NCI-H446 treated with DMSO at 0.1 percent for 48 hours (cell line): ENCODE results near the gene ICA1.
"Not testable (repeated sequence)": the region's sequence is repeated elsewhere in the genome, so short reads cannot be mapped to it uniquely, and the experiment has no call there.

ENCODE experiments used
- DNase-seq: peaks from one replicate; lab custom pipeline; 2025; lab: John Stamatoyannopoulos, UW

Gene ICA1

DNA sequence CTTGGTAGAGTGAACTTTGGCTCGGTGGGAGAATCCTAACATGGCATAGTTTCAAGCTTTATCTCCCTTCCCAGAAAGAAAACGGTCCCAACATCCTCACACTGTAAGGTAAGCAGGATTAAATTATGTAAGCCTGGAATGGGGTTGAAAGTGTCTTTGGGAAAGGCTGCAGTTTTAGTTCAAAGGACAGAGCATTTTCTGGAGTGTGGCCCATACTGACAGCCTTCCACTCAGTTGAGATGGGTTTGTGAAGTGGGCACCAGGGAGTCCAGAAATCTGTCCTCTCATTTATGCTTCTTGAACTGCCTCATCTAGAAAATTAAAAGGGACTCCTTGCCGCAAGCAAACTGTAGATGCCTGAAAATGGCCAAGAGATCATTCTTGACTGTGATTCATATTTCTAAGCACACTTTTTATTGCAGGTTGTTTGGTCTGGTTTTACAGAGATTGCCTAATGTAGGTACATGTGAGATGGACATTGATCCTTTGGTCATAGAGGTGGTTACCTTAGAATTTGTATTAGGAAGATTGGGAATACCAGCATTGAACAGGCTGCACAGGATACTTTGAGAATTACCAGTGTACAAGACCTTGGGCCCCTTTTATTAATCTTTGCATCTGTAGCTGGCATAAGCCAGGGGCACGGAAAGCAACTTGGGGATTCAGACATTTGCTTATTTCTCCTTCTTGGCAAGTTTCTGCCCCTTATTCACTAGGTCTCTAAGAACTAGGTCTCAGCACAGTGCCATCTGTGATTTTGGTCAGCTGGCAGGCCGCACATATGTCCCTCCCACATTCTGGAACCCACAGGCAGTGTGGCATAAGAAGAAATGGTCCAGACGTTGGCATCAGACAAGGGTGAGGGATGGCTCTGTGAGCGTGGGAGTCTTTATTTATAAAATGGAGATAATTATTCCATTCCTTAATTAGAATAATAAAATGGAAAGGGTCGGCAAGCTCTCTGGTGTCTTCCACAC is 167.5 kb downstream of the ICA1 start:
- DNase-seq, result no peak

DNA sequence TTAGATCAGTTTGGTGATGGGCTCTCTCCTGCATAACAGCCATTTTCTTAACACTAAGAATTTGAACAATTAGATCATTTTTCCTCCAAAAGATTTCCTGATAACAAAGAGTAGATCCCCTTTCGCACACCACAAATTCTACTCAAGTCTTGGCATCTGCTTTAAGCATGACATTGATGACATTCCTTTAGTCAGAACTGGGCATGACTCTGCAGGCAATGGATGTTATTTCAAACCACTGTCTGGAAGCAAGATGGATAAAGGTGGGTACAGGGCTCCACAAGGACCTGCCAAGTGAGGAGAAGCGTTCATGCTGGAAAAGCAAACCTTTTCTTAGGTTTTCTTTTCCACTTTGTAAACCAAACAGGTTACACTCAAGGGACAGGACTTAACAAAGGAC is 169.8 kb downstream of the ICA1 start:
- DNase-seq, result no peak

GRCh38 chr7:8089036-8089780 is 172.8 kb downstream of the ICA1 start:
- DNase-seq, result no peak

- DNase-seq, result no peak
Observed at GRCh38 chr7:8086239-8086638, 175.7 kb downstream of the ICA1 start.

- DNase-seq, result no peak
Observed at GRCh38 chr7:8085420-8085819, 176.5 kb downstream of the ICA1 start.

DNA sequence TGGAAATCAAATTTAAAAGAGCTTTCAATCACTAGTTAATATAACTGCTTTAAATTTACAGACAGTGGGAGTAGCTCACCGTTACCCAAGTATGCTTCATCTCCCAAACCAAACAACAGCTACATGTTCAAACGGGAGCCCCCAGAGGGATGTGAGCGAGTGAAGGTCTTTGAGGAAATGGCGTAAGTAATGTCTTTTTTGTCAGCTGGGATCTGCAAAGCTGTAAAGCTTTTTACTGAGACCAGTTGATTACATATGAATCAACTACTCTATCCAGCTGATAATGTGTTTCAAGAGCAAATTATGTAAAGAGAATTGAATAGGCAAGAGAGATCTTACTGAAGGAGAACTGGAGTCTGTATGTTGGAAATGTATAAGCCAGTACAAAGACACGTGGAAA is 177.1 kb downstream of the ICA1 start:
- DNase-seq, result no peak

DNA sequence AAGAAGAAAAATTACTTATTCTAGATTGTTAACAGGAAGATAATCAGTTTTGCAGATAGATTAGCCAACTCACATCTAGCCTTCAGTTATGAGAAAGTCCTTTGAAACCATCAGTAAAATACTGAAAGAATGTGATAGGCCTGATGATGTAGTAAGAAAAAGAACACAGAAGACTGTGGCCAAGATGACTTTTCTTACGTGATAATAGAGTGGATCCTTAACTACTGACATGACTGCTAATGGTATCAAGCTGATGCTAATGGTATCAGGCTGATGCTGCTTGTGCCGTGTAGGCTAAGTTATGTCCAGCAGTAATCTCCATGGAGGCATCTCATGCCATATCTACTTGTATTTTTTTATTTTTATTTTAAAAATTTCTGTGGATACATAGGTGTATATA is 179.2 kb downstream of the ICA1 start:
- no peak for DNase-seq

DNA sequence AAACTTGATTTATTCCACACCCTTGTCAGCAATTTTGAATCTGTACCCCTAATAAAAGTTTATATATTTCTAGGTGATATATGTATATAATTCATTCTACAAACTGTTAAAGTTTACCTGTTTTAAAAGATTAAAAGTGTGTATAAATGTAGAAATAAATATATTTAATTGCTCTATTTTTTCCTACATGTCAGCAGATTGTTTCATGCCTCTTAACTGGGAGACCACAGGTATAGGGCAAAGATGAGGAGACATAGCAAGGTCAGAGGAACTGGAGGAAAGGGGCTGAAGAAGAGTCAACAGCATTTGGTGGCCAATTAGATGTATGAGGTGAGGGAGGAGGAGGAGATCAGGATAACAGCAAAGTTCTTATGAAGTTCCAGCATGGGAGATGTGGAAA is 183.5 kb downstream of the ICA1 start:
- DNase-seq, result no peak

DNA sequence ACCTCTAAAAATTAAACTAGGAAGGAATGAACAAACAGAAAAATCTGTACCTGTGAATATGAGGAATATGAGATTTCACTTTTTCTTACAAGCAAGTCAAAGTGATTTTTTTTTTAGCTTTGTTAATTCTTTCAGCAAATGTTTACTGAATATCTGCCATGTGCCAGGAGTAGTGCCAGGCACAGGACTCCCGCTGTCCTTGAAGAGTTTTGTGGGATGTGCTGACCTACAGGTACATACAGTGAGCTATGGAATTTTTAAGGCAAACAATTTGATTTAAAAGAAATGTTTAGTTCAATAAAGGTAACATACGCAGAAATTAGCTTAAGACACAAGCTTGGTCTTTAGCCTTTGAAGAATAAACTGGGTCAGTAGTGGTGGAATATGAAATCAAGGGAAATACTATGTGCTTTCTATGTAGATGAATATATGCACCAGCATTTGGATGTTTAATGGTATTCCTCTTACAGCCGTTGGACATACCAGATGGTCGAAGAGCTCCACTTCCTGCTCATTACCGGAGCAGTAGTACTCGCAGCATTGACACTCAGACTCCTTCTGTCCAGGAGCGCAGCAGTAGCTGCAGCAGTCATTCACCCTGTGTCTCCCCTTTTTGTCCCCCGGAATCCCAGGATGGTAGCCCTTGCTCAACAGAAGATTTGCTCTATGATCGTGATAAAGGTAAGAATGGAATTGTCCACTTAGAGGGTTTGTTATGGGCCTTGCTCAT is 191.4 kb downstream of the ICA1 start:
- DNase-seq, result no peak

DNA sequence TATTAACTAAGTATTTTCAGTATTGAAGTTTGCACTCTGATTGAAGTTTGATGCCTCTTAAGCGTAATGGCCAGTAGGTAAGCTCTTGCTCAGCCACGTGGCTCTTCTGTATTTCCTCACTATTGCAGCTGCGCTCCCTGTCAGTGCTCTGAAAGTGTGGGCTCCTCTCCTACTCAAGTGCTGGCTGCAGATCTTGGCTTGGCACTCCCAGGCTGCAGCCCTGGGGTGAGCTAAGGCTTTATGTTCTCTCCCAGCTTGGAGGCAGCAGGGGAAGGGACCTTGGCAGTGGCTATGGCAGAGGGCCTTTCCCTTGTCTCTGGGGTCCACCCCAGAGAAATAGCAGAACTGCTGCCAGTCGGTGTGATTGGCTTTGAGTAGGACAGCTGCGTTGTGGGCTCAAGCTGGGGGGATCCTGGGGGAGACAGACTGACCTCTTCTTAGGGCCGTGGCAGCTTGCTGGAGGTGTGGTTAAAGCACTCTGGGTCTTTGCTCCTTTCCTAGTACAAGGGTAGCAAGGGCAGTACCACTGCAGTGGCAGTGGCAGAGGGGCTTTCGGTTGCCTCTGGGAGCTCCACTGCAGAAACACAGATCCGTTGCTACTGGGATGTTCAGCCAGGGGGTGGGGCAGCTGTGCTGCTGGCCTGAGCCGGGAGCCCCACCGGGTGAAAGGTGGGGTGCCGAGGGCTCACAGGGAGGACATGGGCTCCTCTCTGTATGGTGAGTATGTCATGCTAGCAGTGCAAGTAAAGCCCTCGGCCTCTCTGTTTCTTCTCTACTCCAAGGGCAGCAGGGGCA is 192.9 kb downstream of the ICA1 start:
- no peak for DNase-seq

- DNase-seq, result no peak
Observed at GRCh38 chr7:8065356-8065813, 196.6 kb downstream of the ICA1 start.

- DNase-seq, result no peak
Observed at GRCh38 chr7:8064828-8065227, 197.1 kb downstream of the ICA1 start.

DNA sequence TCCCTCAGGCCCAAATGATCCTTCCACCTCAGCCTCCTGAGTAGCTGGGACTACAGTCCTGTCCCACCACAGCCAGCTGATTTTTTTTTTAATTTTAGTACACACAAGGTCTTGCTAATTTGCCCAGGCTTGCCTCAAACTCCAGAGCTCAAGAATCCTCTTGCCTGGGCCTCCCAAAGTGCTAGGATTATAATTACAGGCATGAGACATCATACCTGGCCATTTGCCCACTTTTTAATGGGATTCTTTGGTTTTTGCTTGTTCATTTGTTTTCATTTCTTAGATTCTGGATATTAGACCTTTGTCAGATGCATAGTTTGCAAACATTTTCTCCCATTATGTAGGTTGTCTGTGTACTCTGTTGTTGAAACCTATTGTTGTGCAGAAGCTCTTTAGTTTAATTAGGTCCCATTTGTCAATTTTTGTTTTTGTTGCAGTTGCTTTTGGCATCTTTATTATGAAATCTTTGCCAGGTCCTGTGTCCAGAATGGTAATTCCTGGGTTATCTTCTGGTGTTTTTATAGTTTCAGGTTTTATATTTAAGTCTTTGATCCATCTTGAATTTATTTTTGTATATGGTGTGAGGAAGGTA is 198.2 kb downstream of the ICA1 start:
- DNase-seq, result peak; percentile 68

DNA sequence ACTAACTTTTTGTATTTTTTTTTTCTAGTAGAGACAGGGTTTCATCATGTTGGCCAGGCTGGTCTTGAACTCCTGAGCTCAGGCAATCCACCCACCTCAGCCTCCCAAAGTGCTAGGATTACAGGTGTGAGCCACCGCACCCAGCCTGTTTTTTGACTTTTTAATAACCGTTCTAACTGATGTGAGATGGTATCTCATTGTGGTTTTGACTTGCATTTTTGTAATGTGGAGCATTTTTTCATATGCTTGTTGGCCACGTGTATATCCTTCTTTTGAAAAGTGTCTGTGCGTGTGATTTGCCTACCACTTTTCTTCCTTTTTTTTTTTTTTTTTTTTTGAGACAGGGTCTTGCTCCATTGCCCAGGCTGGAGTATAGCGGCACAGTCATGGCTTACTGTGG is 198.7 kb downstream of the ICA1 start:
- not testable (repeated sequence) for DNase-seq
